HG02678 (cell line): ENCODE results near the gene ELP4.
"Not testable (repeated sequence)": the region's sequence is repeated elsewhere in the genome, so short reads cannot be mapped to it uniquely, and the experiment has no call there.

Source experiments
- ATAC-seq: cut with Tn5 transposase; IDR thresholded peaks from one replicate; pipeline ENCODE4 v1.9.1; 2021; ENCODE audit warnings: mild to moderate bottlenecking, moderate library complexity; ENCODE audit not compliant: unreplicated experiment

Gene ELP4

GRCh38 chr11:31641477-31642062, 132.0 kb downstream of the ELP4 start:
- ATAC-seq: no peak

GRCh38 chr11:31643857-31644256, 134.3 kb downstream of the ELP4 start:
- ATAC-seq: no peak

GRCh38 chr11:31645747-31646146, 136.2 kb downstream of the ELP4 start:
- no peak for ATAC-seq

GRCh38 chr11:31646216-31646615, 136.6 kb downstream of the ELP4 start:
- no peak for ATAC-seq

GRCh38 chr11:31649129-31649966, 139.8 kb downstream of the ELP4 start:
- ATAC-seq: no peak

GRCh38 chr11:31651208-31651607, 141.6 kb downstream of the ELP4 start:
- ATAC-seq: peak; percentile 41

- ATAC-seq: peak; percentile 58
Measured at GRCh38 chr11:31651822-31652221, 142.3 kb downstream of the ELP4 start.

GRCh38 chr11:31652528-31652927, 143.0 kb downstream of the ELP4 start:
- peak; percentile 51 for ATAC-seq

GRCh38 chr11:31655483-31655882, 145.9 kb downstream of the ELP4 start:
- ATAC-seq: no peak

GRCh38 chr11:31656051-31656450, 146.5 kb downstream of the ELP4 start:
- no peak for ATAC-seq

GRCh38 chr11:31657091-31657490, 147.5 kb downstream of the ELP4 start:
- ATAC-seq: no peak

- ATAC-seq: no peak
Measured at GRCh38 chr11:31664129-31664528, 154.6 kb downstream of the ELP4 start.

GRCh38 chr11:31664954-31665353, 155.4 kb downstream of the ELP4 start:
- no peak for ATAC-seq

GRCh38 chr11:31671681-31672080, 162.1 kb downstream of the ELP4 start:
- no peak for ATAC-seq

GRCh38 chr11:31673108-31673507, 163.5 kb downstream of the ELP4 start:
- ATAC-seq: not testable (repeated sequence)

GRCh38 chr11:31676280-31676982, 166.9 kb downstream of the ELP4 start:
- no peak for ATAC-seq

GRCh38 chr11:31680770-31681169, 171.2 kb downstream of the ELP4 start:
- ATAC-seq: no peak

GRCh38 chr11:31687256-31687655, 177.7 kb downstream of the ELP4 start:
- no peak for ATAC-seq

- no peak for ATAC-seq
Measured at GRCh38 chr11:31687861-31688260, 178.3 kb downstream of the ELP4 start.

GRCh38 chr11:31689559-31689958, 180.0 kb downstream of the ELP4 start:
- ATAC-seq: no peak

GRCh38 chr11:31690041-31690440, 180.5 kb downstream of the ELP4 start:
- no peak for ATAC-seq

GRCh38 chr11:31690516-31690915, 180.9 kb downstream of the ELP4 start:
- ATAC-seq: no peak
